Mammary microvascular endothelial cell (primary cell): ENCODE results near the gene LPCAT1. TPM values are rescaled to one million over a fixed set of nuclear protein-coding genes. Genes with fewer than 3 reads are reported as not detected.

Experiments
- total RNA-seq: library from RNA; depleted of rRNA; stranded (reverse); fragments of >200 nt; gene quantifications from 2 replicates; pipeline ENCODE4 v1.2.3, GENCODE V29; 2015

Gene LPCAT1
- 43.9 and 55.0 TPM in 2 replicates for total RNA-seq

GRCh38 chr5:1523793-1524480 lies at the start of gene LPCAT1:
Gene LPCAT1, minus strand, starts transcription at chr5:1523960. Its CDS starts 116 bp downstream, at chr5:1523844.

GRCh38 chr5:1445313-1445688 lies 78.5 kb downstream of the LPCAT1 start, which contains the start of gene SLC6A3:
Gene SLC6A3, minus strand, starts transcription at chr5:1445440. Its CDS starts 2,243 bp downstream, at chr5:1443197.

Other genes starting within 250 kb of the LPCAT1 start
- not detected in 2 replicates for gene TERT, start 228.9 kb downstream of the LPCAT1 start, total RNA-seq
- 131 and 144 TPM in 2 replicates for gene CLPTM1L, start 178.9 kb downstream of the LPCAT1 start, total RNA-seq
- not detected in 2 replicates for gene SLC6A3, start 78.5 kb downstream of the LPCAT1 start, total RNA-seq